HCT116 (cell line): ENCODE measurements around the gene ZFAND5. TPM values are rescaled to one million over a fixed set of nuclear protein-coding genes. Genes with fewer than 3 reads are reported as not detected.

Experiments
- ATAC-seq: fragments of 200-7000 bp; cut with Tn5 transposase; 2 replicates; pipeline ENCODE4 v1.9.1; 2020; ENCODE audit warnings: mild to moderate bottlenecking, moderate library complexity
- BruUV-seq: library from RNA; stranded (reverse); fragments of 400-500 nt; replicated peaks from 2 replicates; lab custom pipeline; 2021; lab: Mats Ljungman, UMichigan
- CTCF ChIA-PET: fragments of 300-600 bp; sonication (Branson Sonifier 250); formaldehyde crosslinking; loops from one replicate; lab custom pipeline; 2021; ENCODE audit warnings: antibody characterized with exemption; lab: Charles Lee
- POLR2A ChIA-PET: fragments of 300-600, 350-600 bp; sonication (Branson Sonifier 250); formaldehyde crosslinking; loops from one replicate; lab custom pipeline; 2021; ENCODE audit warnings: antibody characterized with exemption; lab: Charles Lee
- RAD21 ChIA-PET, 2 experiments: fragments of 300-600 bp; sonication (Branson Sonifier 250); formaldehyde crosslinking; loops; one replicate each; lab custom pipeline; 2023; ENCODE audit warnings: low total read pairs in 2 of 2; ENCODE audit not compliant: uncharacterized antibody in 2 of 2, unreplicated experiment in 2 of 2, low non-redundant PET in 1 of 2; lab: Charles Lee
- DNase-seq: peaks from one replicate; pipeline ENCODE4 v3.0.0-alpha.2; 2010; ENCODE audit warnings: low read depth, low spot score
- H2AFZ ChIP-seq: fragments of 200-600 bp; shearing (Covaris generic), sonication (generic); 2 replicates; pipeline ENCODE4 v1.6.1; 2017; ENCODE audit warnings: low read depth, mixed run types, mixed read lengths, antibody characterized with exemption, low read length; ENCODE audit not compliant: poor library complexity, severe bottlenecking
- H3K27ac ChIP-seq: 2 replicates; pipeline ENCODE4 v1.5.1; 2012; ENCODE audit warnings: low read depth, low read length
- H3K27me3 ChIP-seq: fragments of 200-600 bp; sonication (generic); 2 replicates; pipeline ENCODE4 v1.6.1; 2016; ENCODE audit warnings: mixed run types, low read length, mixed read lengths; ENCODE audit not compliant: insufficient read depth
- H3K36me3 ChIP-seq, 2 experiments: fragments of 200-500 bp in 1 of 2; fragments of 200-600 bp in 1 of 2; sonication (Bioruptor generic) in 1 of 2; sonication (generic) in 1 of 2; 2 replicates each; pipeline versions ENCODE4 v1.5.1 to v1.6.1; 2014 to 2016; ENCODE audit warnings: low read length in 2 of 2, inconsistent platforms in 1 of 2, mixed read lengths in 1 of 2, mixed run types in 1 of 2; ENCODE audit not compliant: insufficient read depth in 2 of 2, control insufficient read depth in 1 of 2
- H3K4me1 ChIP-seq, 2 experiments: fragments of 200-600 bp in 1 of 2; sonication (generic) in 1 of 2; 2 replicates each; pipeline versions ENCODE4 v1.5.1 to v1.6.1; 2012 to 2017; ENCODE audit warnings: low read length in 2 of 2, inconsistent platforms in 1 of 2, mild to moderate bottlenecking in 1 of 2, mixed read lengths in 1 of 2, mixed run types in 1 of 2, moderate library complexity in 1 of 2; ENCODE audit not compliant: insufficient read depth in 2 of 2, control insufficient read depth in 1 of 2
- H3K4me2 ChIP-seq: fragments of 200-600 bp; sonication (generic); 2 replicates; pipeline ENCODE4 v1.6.1; 2017; ENCODE audit warnings: mixed run types, low read length, mixed read lengths
- H3K4me3 ChIP-seq, 2 experiments: fragments of 200-600 bp in 1 of 2; sonication (generic) in 1 of 2; replicated peaks in 1 of 2; 2 replicates each; pipeline ENCODE4 v1.5.1; 2011 to 2016; ENCODE audit warnings: low read length in 2 of 2, control low read depth in 1 of 2, low read depth in 1 of 2, mild to moderate bottlenecking in 1 of 2, mixed read lengths in 1 of 2, mixed run types in 1 of 2
- H3K79me2 ChIP-seq: fragments of 200-600 bp; sonication (generic); 2 replicates; pipeline ENCODE4 v1.6.1; 2017; ENCODE audit warnings: mild to moderate bottlenecking, mixed run types, low read length, moderate library complexity, mixed read lengths; ENCODE audit not compliant: insufficient read depth
- H3K9ac ChIP-seq: fragments of 200-600 bp; sonication (generic); 2 replicates; pipeline ENCODE4 v1.6.1; 2016; ENCODE audit warnings: low read length, mixed read lengths
- H3K9me2 ChIP-seq: fragments of 200-600 bp; sonication (generic), shearing (Covaris generic); 2 replicates; pipeline ENCODE4 v1.6.1; 2017; ENCODE audit warnings: mixed run types, mild to moderate bottlenecking, moderate library complexity; ENCODE audit not compliant: insufficient read depth
- H3K9me3 ChIP-seq, 2 experiments: fragments of 200-500 bp in 1 of 2; fragments of 200-600 bp in 1 of 2; sonication (Bioruptor generic) in 1 of 2; sonication (generic) in 1 of 2; 2 replicates each; pipeline ENCODE4 v1.6.1; 2014 to 2017; ENCODE audit warnings: low read length in 2 of 2, mixed read lengths in 2 of 2, inconsistent platforms in 1 of 2, low read depth in 1 of 2, mild to moderate bottlenecking in 1 of 2, mixed run types in 1 of 2, moderate library complexity in 1 of 2; ENCODE audit not compliant: control insufficient read depth in 1 of 2, insufficient read depth in 1 of 2
- H4K20me1 ChIP-seq: fragments of 200-600 bp; sonication (generic), shearing (Covaris generic); 2 replicates; pipeline ENCODE4 v1.6.1; 2017; ENCODE audit warnings: mixed run types, mild to moderate bottlenecking, moderate library complexity; ENCODE audit not compliant: insufficient read depth
- FOSL1 ChIP-seq: IDR thresholded peaks from 2 replicates; pipeline ENCODE4 v1.6.1; 2012; ENCODE audit warnings: low read depth
- SP1 ChIP-seq: IDR thresholded peaks from 2 replicates; pipeline ENCODE4 v1.6.1; 2012; ENCODE audit warnings: low read depth
- intact Hi-C: fragments of 100-400 bp; cut with micrococcal nuclease; formaldehyde crosslinking; loops from 2 replicates; pipeline ENCODE4 v1.10.0; 2022
- total RNA-seq: library from RNA; stranded (reverse); gene quantifications from one replicate; pipeline ENCODE4 v1.2.1, GENCODE V29; 2021; ENCODE audit not compliant: unreplicated experiment
- TF ChIP-seq, protein P1 (sequence below), 3 experiments: fragments of 200-600 bp in 1 of 3; sonication (generic) in 1 of 3; IDR thresholded peaks in 2 of 3; conservative IDR thresholded peaks in 1 of 3; 2 replicates each; pipeline ENCODE4 v1.5.1; 2012 to 2017; ENCODE audit warnings: low read depth in 2 of 3, low read length in 2 of 3, antibody characterized with exemption in 1 of 3, borderline replicate concordance in 1 of 3, control low read depth in 1 of 3, mild to moderate bottlenecking in 1 of 3, mixed read lengths in 1 of 3, mixed run types in 1 of 3, moderate library complexity in 1 of 3; ENCODE audit not compliant: insufficient read depth in 1 of 3
- TF ChIP-seq, protein P2 (sequence below): IDR thresholded peaks from 2 replicates; pipeline ENCODE4 v1.6.1; 2012

The ZFAND5 gene
- total RNA-seq, 1 experiment from 2014 or later, result 128 TPM

DNA sequence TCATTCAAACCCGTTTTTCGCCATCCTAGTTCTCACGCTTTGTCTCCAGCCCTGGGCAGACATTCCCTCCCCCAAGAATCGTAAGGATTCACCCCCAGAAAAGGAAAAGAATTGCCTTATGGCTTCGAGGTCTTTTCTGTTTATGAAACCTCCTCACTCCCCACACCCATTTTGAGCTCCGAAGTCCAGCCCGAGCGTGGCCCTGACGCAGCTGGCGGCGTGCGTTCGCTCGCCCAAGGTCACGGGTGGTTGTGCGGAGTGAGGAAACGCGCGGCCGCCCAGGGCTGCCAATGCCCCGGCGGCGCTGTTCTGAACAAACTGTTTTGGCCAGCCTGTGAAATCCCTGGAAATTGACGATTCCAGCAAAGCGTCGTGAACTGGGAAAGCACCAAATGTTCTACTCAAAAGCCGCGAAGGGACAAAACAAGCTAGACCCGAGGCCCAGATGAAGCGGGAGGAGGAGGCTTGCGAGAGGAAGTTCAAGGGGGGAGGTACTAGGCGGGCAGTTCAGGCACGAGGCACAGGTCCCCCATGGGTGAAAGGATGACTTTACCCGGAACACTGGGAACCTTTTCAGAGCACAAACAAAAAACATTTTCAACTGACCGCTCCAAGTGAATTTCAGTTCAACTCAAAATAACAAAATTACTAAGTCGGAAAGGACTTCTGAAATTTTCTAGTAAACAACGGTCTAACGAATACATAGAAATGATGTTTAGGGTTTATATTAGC lies 683 bp upstream of the ZFAND5 start:
- Histone ChIP-seq H4K20me1 (peaks cover 22% of the 10 kb centered on the region; the same call in 1 of the 2 replicates), H3K79me2 (peaks cover 42% of the 10 kb centered on the region), H3K4me1 (peaks cover 29 to 38% of the 10 kb centered on the region in 2 experiments), H3K27ac (peak overlapping the region; percentile 91), H3K9ac (peak overlapping the region; percentile 82), H2AFZ (peak overlapping the region; percentile 50), H3K36me3 (peaks cover 10 to 11% of the 10 kb centered on the region in 2 experiments), H3K9me2 (no peaks in the 10 kb centered on the region), H3K9me3 (no peaks in the 10 kb centered on the region), H3K4me3 (peak overlapping the region; percentile 43 to 60), H3K4me2 (peak overlapping the region; percentile 96), H3K27me3 (no peaks in the 10 kb centered on the region)
- ChIA-PET RAD21 (interaction anchor here in 1 of 2 experiments (0.5 to 1.4 kb wide), 2 partner anchors 112 to 165 kb away, joined by 3 to 4 read pairs; no protein-coding TSS in a partner anchor), CTCF (interaction anchor here (0.8 to 1.4 kb wide), 5 partner anchors 28 to 226 kb away, joined by 3 read pairs; no protein-coding TSS in a partner anchor), POLR2A (interaction anchor here (0.6 to 7.1 kb wide), 50 partner anchors 8 to 457 kb away, joined by 3 to 69 read pairs (median 4); no protein-coding TSS in a partner anchor)
- intact Hi-C loops, result loop anchor here (1.0 kb wide), 4 partner anchors 73 to 227 kb away; no protein-coding TSS in a partner anchor
- ATAC-seq, result peak; percentile 63
- DNase-seq, result no peak
- BruUV-seq, result TSS peak; percentile 99
- TF ChIP-seq, protein P1, sequence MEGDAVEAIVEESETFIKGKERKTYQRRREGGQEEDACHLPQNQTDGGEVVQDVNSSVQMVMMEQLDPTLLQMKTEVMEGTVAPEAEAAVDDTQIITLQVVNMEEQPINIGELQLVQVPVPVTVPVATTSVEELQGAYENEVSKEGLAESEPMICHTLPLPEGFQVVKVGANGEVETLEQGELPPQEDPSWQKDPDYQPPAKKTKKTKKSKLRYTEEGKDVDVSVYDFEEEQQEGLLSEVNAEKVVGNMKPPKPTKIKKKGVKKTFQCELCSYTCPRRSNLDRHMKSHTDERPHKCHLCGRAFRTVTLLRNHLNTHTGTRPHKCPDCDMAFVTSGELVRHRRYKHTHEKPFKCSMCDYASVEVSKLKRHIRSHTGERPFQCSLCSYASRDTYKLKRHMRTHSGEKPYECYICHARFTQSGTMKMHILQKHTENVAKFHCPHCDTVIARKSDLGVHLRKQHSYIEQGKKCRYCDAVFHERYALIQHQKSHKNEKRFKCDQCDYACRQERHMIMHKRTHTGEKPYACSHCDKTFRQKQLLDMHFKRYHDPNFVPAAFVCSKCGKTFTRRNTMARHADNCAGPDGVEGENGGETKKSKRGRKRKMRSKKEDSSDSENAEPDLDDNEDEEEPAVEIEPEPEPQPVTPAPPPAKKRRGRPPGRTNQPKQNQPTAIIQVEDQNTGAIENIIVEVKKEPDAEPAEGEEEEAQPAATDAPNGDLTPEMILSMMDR (IDR thresholded peaks at IDR 0.05 in 2 of 3, conservative IDR thresholded peaks at IDR 0.05 in 1 of 3; ENCODE audit: borderline replicate concordance in 1 of 3, insufficient read depth in 1 of 3, low read depth in 2 of 3, low read length in 2 of 3), result 0 out of 6 replicates have a peak, but pooled peaks of 1 of the 3 experiments have one; percentile 13
- TF ChIP-seq FOSL1 (no peak), SP1 (0 out of 2 replicates have a peak, but pooled peaks have one; percentile 13)
- TF ChIP-seq, protein P2, sequence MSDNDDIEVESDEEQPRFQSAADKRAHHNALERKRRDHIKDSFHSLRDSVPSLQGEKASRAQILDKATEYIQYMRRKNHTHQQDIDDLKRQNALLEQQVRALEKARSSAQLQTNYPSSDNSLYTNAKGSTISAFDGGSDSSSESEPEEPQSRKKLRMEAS, result peak; percentile 75
